ENCODE data around the gene C6orf52.
A peak's percentile ranks its signal among the peaks of the same experiment; 100 is the strongest.

The C6orf52 gene

GRCh38 chr6:10720265-10720959 lies 26.0 kb upstream of the C6orf52 start (continued):
- TF ChIP-seq, protein P1, sequence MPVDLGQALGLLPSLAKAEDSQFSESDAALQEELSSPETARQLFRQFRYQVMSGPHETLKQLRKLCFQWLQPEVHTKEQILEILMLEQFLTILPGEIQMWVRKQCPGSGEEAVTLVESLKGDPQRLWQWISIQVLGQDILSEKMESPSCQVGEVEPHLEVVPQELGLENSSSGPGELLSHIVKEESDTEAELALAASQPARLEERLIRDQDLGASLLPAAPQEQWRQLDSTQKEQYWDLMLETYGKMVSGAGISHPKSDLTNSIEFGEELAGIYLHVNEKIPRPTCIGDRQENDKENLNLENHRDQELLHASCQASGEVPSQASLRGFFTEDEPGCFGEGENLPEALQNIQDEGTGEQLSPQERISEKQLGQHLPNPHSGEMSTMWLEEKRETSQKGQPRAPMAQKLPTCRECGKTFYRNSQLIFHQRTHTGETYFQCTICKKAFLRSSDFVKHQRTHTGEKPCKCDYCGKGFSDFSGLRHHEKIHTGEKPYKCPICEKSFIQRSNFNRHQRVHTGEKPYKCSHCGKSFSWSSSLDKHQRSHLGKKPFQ (tag by site-specific recombination; IDR thresholded peaks at IDR 0.05), result no peak

DNA sequence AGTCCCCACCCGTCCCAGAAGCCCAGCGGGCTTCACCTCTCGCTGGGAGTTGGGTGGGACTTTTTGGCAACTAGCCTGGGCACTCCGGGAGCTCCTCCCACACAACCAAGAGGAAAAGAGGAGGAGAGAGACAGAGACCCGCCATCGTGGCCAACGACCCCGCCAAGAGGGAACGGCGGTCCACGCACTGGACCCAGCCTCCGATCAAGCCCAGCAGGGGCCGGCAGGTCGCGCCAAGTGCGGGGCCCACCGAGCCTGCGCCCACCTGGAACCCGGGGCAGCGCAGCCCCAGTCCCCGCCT lies 25.5 kb upstream of the C6orf52 start:
- H3K4me3 ChIP-seq (ENCODE audit: low read depth, low read length), result peak overlapping the region; percentile 25
- no peaks in the 10 kb centered on the region for H3K9me3 ChIP-seq (ENCODE audit: control insufficient read depth, insufficient read depth, low read depth, low read length)
- no peaks in the 10 kb centered on the region for H3K4me1 ChIP-seq (ENCODE audit: control insufficient read depth, insufficient read depth, low read length)
- H3K36me3 ChIP-seq (ENCODE audit: control insufficient read depth in 2 of 2, insufficient read depth in 1 of 2, low read length in 2 of 2), result peaks cover 0 to 4% of the 10 kb centered on the region in 2 experiments; a peak in 1 of 3 replicates
- peak overlapping the region; percentile 54; the same call in 1 of the 2 replicates for H3K27ac ChIP-seq (ENCODE audit: extremely low read depth, low read depth, low read length)
- POLR2A ChIA-PET, result interaction anchor here (0.6 to 7.8 kb wide), 5 partner anchors 9 to 28 kb away, joined by 3 to 82 read pairs (median 5); partner anchors contain the start of genes C6orf52, PAK1IP1 and TMEM14B
- CTCF ChIA-PET, result interaction anchor here (0.6 to 1.6 kb wide), 5 partner anchors 27 to 336 kb away, joined by 3 to 4 read pairs (median 4); partner anchors contain the start of gene TMEM14B
- TF ChIP-seq GLIS2 (tag by site-specific recombination; IDR thresholded peaks at IDR 0.05), result peak; percentile 38; the same call in 1 of the 2 replicates
- no peak for TF ChIP-seq PRDM1 (tag by site-specific recombination; IDR thresholded peaks at IDR 0.05)
- peak; percentile 82; the same call in 1 of the 2 replicates for TF ChIP-seq ZNF692 (tag by site-specific recombination; IDR thresholded peaks at IDR 0.05)
- TF ChIP-seq ZIC2 (tag by site-specific recombination; IDR thresholded peaks at IDR 0.05), result 0 out of 2 replicates have a peak, but pooled peaks have one; percentile 9
- peak; percentile 51 for TF ChIP-seq ZFHX2 (tag by site-specific recombination; conservative IDR thresholded peaks at IDR 0.05)
- no peak for TF ChIP-seq CTCF (tag by site-specific recombination; IDR thresholded peaks at IDR 0.05)
- TF ChIP-seq, protein P2, sequence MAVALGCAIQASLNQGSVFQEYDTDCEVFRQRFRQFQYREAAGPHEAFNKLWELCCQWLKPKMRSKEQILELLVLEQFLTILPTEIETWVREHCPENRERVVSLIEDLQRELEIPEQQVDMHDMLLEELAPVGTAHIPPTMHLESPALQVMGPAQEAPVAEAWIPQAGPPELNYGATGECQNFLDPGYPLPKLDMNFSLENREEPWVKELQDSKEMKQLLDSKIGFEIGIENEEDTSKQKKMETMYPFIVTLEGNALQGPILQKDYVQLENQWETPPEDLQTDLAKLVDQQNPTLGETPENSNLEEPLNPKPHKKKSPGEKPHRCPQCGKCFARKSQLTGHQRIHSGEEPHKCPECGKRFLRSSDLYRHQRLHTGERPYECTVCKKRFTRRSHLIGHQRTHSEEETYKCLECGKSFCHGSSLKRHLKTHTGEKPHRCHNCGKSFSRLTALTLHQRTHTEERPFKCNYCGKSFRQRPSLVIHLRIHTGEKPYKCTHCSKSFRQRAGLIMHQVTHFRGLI (tag by site-specific recombination; IDR thresholded peaks at IDR 0.05), result peak; percentile 27; the same call in 1 of the 2 replicates
- no peak for TF ChIP-seq ZNF658 (tag by site-specific recombination; IDR thresholded peaks at IDR 0.05)

DNA sequence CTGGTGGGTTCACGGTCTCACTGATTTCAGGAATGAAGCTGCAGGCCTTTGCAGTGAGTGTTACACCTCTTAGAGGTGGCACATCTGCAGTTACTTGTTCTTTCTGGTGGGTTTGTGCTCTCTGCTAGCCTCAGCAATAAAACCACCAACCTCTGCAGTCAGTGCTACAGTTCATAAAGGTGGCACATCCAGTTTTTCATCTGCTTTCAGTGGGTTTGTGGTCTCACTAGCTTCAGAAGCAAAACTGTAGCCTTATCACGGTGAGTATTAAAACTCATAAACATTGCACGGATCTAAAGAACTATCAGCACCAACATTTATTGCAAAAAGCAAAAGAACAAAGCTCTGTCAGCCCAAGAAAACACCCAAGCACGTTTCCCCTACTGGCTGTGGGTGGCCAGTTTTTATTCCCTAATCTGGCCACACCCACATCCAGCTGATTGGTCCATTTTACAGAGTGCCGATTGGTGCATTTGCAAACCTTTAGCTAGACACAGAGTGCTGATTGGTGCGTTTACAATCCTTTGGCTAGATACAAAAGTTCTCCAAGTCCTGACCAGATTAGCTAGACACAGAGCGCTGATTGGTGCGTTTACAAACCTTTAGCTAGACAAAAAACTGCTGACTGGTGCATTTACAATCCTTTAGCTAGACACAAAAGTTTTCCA lies 25.0 kb upstream of the C6orf52 start:
- ChIA-PET CTCF (interaction anchor here (0.6 to 1.6 kb wide), 6 partner anchors 28 to 336 kb away, joined by 3 to 4 read pairs (median 4); partner anchors contain the start of genes SYCP2L and TMEM14B), POLR2A (interaction anchor here (0.6 to 7.8 kb wide), 5 partner anchors 9 to 28 kb away, joined by 3 to 82 read pairs (median 5); partner anchors contain the start of genes C6orf52, PAK1IP1 and TMEM14B)
- Histone ChIP-seq H3K36me3 (ENCODE audit: control insufficient read depth in 2 of 2, insufficient read depth in 1 of 2, low read length in 2 of 2) (no peaks in the 10 kb centered on the region), H3K4me1 (ENCODE audit: control insufficient read depth, insufficient read depth, low read length) (no peaks in the 10 kb centered on the region), H3K27ac (ENCODE audit: extremely low read depth, low read depth, low read length) (no peak overlapping the region), H3K9me3 (ENCODE audit: control insufficient read depth, insufficient read depth, low read depth, low read length) (no peaks in the 10 kb centered on the region), H3K4me3 (ENCODE audit: low read depth, low read length) (no peak overlapping the region)
- TF ChIP-seq SALL2 (tag by site-specific recombination; IDR thresholded peaks at IDR 0.05; ENCODE audit: borderline replicate concordance), result no peak
